ENCODE measurements around the gene RIN1. TPM values are rescaled to one million over a fixed set of nuclear protein-coding genes. Genes with fewer than 3 reads are reported as not detected.
A peak's percentile ranks its signal among the peaks of the same experiment; 100 is the strongest.

The RIN1 gene
- total and polyA plus RNA-seq, 2 of the 13 experiments (the other 11 are each of a cell fraction or from before 2014, with no cell fraction given) = 2.4 to 4.1 TPM

DNA sequence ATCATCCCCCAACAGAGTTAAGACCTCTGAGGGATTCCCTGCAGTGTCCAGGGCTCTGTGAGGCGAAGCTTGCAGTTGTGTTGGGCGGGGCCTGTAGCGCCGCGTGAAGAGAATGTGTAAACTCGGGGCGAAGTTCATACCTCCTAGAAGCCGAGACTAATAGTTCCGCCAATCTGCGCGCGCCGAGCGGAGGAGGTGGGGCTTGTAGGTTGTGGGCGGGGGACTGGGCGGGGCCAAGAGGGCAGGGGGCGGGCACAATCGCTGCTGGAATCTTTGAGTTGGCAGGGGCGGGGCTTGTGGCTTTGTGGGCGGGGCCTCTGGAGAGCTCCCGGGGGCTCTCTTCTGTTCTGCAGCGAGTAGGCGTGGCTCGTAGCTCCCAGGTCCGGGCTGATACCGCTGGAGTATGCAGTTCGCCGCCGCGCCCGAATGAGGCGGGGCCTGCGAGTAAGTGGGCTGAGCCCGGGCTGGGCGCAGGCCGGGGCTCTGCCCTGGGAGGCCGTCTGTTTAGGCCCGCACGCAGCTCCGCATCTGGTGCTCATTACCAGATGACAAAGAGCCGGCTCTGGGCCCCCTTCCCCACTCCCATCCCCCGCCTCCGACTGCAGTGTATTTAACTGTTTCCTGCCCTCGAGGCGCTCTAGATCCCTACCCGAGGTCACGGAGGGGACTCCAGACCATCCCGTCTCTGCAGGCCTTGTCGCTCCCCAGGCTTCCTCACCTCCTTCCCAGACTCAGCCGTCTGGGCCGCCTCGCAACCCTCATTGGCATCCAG lies 23.5 kb downstream of the RIN1 start (continued):
- TF ChIP-seq, protein P1, sequence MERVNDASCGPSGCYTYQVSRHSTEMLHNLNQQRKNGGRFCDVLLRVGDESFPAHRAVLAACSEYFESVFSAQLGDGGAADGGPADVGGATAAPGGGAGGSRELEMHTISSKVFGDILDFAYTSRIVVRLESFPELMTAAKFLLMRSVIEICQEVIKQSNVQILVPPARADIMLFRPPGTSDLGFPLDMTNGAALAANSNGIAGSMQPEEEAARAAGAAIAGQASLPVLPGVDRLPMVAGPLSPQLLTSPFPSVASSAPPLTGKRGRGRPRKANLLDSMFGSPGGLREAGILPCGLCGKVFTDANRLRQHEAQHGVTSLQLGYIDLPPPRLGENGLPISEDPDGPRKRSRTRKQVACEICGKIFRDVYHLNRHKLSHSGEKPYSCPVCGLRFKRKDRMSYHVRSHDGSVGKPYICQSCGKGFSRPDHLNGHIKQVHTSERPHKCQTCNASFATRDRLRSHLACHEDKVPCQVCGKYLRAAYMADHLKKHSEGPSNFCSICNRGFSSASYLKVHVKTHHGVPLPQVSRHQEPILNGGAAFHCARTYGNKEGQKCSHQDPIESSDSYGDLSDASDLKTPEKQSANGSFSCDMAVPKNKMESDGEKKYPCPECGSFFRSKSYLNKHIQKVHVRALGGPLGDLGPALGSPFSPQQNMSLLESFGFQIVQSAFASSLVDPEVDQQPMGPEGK (CRISPR knock-in tag; IDR thresholded peaks at IDR 0.05) = peak; percentile 30
- TF ChIP-seq ZNF264 (CRISPR knock-in tag; IDR thresholded peaks at IDR 0.05) (0 out of 2 replicates have a peak, but pooled peaks have one; percentile 50), CREM (IDR thresholded peaks at IDR 0.05) (no peak), CREM (CRISPR knock-in tag; IDR thresholded peaks at IDR 0.05) (no peak), RARG (CRISPR knock-in tag; IDR thresholded peaks at IDR 0.05; ENCODE audit: low read depth) (peak; percentile 38; the same call in 1 of the 2 replicates), ZNF878 (CRISPR knock-in tag; IDR thresholded peaks at IDR 0.05) (0 out of 2 replicates have a peak, but pooled peaks have one; percentile 14), ZNF775 (CRISPR knock-in tag; IDR thresholded peaks at IDR 0.05; ENCODE audit: borderline replicate concordance) (0 out of 2 replicates have a peak, but pooled peaks have one; percentile 21), ZNF552 (CRISPR knock-in tag; IDR thresholded peaks at IDR 0.05; ENCODE audit: borderline replicate concordance) (0 out of 2 replicates have a peak, but pooled peaks have one; percentile 36), ZKSCAN8 (CRISPR knock-in tag; IDR thresholded peaks at IDR 0.05; ENCODE audit: borderline replicate concordance) (no peak), MAZ (IDR thresholded peaks at IDR 0.05; ENCODE audit: borderline replicate concordance, low read depth, low read length) (peak; percentile 60; the same call in 1 of the 2 replicates), MAZ (CRISPR knock-in tag; IDR thresholded peaks at IDR 0.05; ENCODE audit: low read depth) (no peak), ZFY (CRISPR knock-in tag; IDR thresholded peaks at IDR 0.05) (peak; percentile 82), SAP130 (CRISPR knock-in tag; IDR thresholded peaks at IDR 0.05; ENCODE audit: low read depth) (peak; percentile 46), STAT5B (CRISPR knock-in tag; IDR thresholded peaks at IDR 0.05) (no peak), THRA (CRISPR knock-in tag; IDR thresholded peaks at IDR 0.05; ENCODE audit: borderline replicate concordance) (0 out of 2 replicates have a peak, but pooled peaks have one; percentile 15), SP140L (CRISPR knock-in tag; IDR thresholded peaks at IDR 0.05; ENCODE audit: borderline replicate concordance) (0 out of 2 replicates have a peak, but pooled peaks have one; percentile 26), ZZZ3 (CRISPR knock-in tag; IDR thresholded peaks at IDR 0.05; ENCODE audit: borderline replicate concordance) (no peak), NFKB2 (CRISPR knock-in tag; IDR thresholded peaks at IDR 0.05; ENCODE audit: borderline replicate concordance) (peak; percentile 2; the same call in 1 of the 2 replicates), LCORL (IDR thresholded peaks at IDR 0.05) (0 out of 2 replicates have a peak, but pooled peaks have one; percentile 31), LCORL (CRISPR knock-in tag; IDR thresholded peaks at IDR 0.05) (no peak), SP1 (IDR thresholded peaks at IDR 0.05) (no peak), SP1 (CRISPR knock-in tag; IDR thresholded peaks at IDR 0.05) (0 out of 2 replicates have a peak, but pooled peaks have one; percentile 25)
- TF ChIP-seq, protein P2, sequence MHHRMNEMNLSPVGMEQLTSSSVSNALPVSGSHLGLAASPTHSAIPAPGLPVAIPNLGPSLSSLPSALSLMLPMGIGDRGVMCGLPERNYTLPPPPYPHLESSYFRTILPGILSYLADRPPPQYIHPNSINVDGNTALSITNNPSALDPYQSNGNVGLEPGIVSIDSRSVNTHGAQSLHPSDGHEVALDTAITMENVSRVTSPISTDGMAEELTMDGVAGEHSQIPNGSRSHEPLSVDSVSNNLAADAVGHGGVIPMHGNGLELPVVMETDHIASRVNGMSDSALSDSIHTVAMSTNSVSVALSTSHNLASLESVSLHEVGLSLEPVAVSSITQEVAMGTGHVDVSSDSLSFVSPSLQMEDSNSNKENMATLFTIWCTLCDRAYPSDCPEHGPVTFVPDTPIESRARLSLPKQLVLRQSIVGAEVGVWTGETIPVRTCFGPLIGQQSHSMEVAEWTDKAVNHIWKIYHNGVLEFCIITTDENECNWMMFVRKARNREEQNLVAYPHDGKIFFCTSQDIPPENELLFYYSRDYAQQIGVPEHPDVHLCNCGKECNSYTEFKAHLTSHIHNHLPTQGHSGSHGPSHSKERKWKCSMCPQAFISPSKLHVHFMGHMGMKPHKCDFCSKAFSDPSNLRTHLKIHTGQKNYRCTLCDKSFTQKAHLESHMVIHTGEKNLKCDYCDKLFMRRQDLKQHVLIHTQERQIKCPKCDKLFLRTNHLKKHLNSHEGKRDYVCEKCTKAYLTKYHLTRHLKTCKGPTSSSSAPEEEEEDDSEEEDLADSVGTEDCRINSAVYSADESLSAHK (CRISPR knock-in tag; IDR thresholded peaks at IDR 0.05; ENCODE audit: borderline replicate concordance) = no peak

Measured in HepG2 (cell line).